H9 (cell line): ENCODE data around the gene RAC2. TPM values are rescaled to one million over a fixed set of nuclear protein-coding genes. Genes with fewer than 3 reads are reported as not detected.

Source experiments
- DNase-seq: peaks from one replicate; pipeline ENCODE4 v3.0.0-alpha.2; 2017
- H2AFZ ChIP-seq: one replicate; pipeline ENCODE4 v1.6.1; 2013; ENCODE audit warnings: mild to moderate bottlenecking, low read length, control low read depth, moderate library complexity
- H2AK5ac ChIP-seq: 2 replicates; pipeline ENCODE4 v1.6.1; 2013; ENCODE audit warnings: low read length, control low read depth, mixed read lengths; ENCODE audit not compliant: insufficient read length
- H2BK120ac ChIP-seq: one replicate; pipeline ENCODE4 v1.6.1; 2013; ENCODE audit warnings: low read depth, mild to moderate bottlenecking, low read length, control low read depth, inconsistent platforms; ENCODE audit not compliant: poor library complexity, severe bottlenecking
- H2BK12ac ChIP-seq: 2 replicates; pipeline ENCODE4 v1.6.1; 2013; ENCODE audit warnings: low read length, control low read depth, mixed read lengths, low read depth; ENCODE audit not compliant: insufficient read length
- H2BK15ac ChIP-seq: 2 replicates; pipeline ENCODE4 v1.6.1; 2013; ENCODE audit warnings: low read depth, low read length, control low read depth
- H2BK20ac ChIP-seq: one replicate; pipeline ENCODE4 v1.6.1; 2013; ENCODE audit warnings: low read depth, mild to moderate bottlenecking, low read length, control low read depth, inconsistent platforms; ENCODE audit not compliant: poor library complexity, severe bottlenecking
- H2BK5ac ChIP-seq: 2 replicates; pipeline ENCODE4 v1.6.1; 2013; ENCODE audit warnings: low read length, control low read depth, mixed read lengths; ENCODE audit not compliant: insufficient read length
- H3K14ac ChIP-seq: 2 replicates; pipeline ENCODE4 v1.6.1; 2013; ENCODE audit warnings: low read length, control low read depth; ENCODE audit not compliant: insufficient read depth
- H3K18ac ChIP-seq: 2 replicates; pipeline ENCODE4 v1.6.1; 2013; ENCODE audit warnings: low read depth, mild to moderate bottlenecking, mixed read lengths, low read length, control low read depth; ENCODE audit not compliant: insufficient read length
- H3K23ac ChIP-seq: 2 replicates; pipeline ENCODE4 v1.6.1; 2013; ENCODE audit warnings: low read length, control low read depth, mixed read lengths, low read depth; ENCODE audit not compliant: insufficient read length
- H3K23me2 ChIP-seq: 2 replicates; pipeline ENCODE4 v1.6.1; 2013; ENCODE audit warnings: low read depth, mild to moderate bottlenecking, mixed read lengths, low read length, control low read depth; ENCODE audit not compliant: insufficient read length, poor library complexity, severe bottlenecking
- H3K27ac ChIP-seq: 2 replicates; pipeline ENCODE4 v1.5.1; 2013; ENCODE audit warnings: low read length, control low read depth, mixed read lengths, low read depth; ENCODE audit not compliant: insufficient read length
- H3K27me3 ChIP-seq: 2 replicates; pipeline ENCODE4 v1.6.1; 2013; ENCODE audit warnings: low read length, control low read depth, inconsistent platforms; ENCODE audit not compliant: insufficient read depth
- H3K4ac ChIP-seq: 2 replicates; pipeline ENCODE4 v1.6.1; 2013; ENCODE audit warnings: low read depth, mild to moderate bottlenecking, control low read depth, inconsistent platforms, low read length, moderate library complexity
- H3K4me1 ChIP-seq: 2 replicates; pipeline ENCODE4 v1.6.1; 2013; ENCODE audit warnings: low read length, control low read depth, inconsistent platforms; ENCODE audit not compliant: insufficient read depth
- H3K4me2 ChIP-seq: 2 replicates; pipeline ENCODE4 v1.6.1; 2013; ENCODE audit warnings: low read length, control low read depth, mixed read lengths; ENCODE audit not compliant: insufficient read length, insufficient read depth
- H3K56ac ChIP-seq: 2 replicates; pipeline ENCODE4 v1.6.1; 2013; ENCODE audit warnings: low read depth, mild to moderate bottlenecking, mixed read lengths, low read length, control low read depth; ENCODE audit not compliant: insufficient read length
- H3K79me1 ChIP-seq: 2 replicates; pipeline ENCODE4 v1.6.1; 2013; ENCODE audit warnings: low read depth, mild to moderate bottlenecking, moderate library complexity, low read length, control low read depth, inconsistent platforms; ENCODE audit not compliant: insufficient read depth, poor library complexity, severe bottlenecking
- H3K79me2 ChIP-seq: 2 replicates; pipeline ENCODE4 v1.6.1; 2013; ENCODE audit warnings: low read length, control low read depth, inconsistent platforms; ENCODE audit not compliant: insufficient read depth
- H3K9ac ChIP-seq: 2 replicates; pipeline ENCODE4 v1.6.1; 2013; ENCODE audit warnings: low read length, control low read depth, mixed read lengths; ENCODE audit not compliant: insufficient read length; ENCODE audit errors: extremely low read depth
- H3K9me3 ChIP-seq: one replicate; pipeline ENCODE4 v1.6.1; 2013; ENCODE audit warnings: low read depth, low read length, inconsistent platforms; ENCODE audit not compliant: control insufficient read depth
- H3T11ph ChIP-seq: one replicate; pipeline ENCODE4 v1.6.1; 2013; ENCODE audit warnings: mild to moderate bottlenecking, low read length, control low read depth, inconsistent platforms
- H4K20me1 ChIP-seq: one replicate; pipeline ENCODE4 v1.6.1; 2013; ENCODE audit not compliant: control insufficient read depth, insufficient read length, insufficient read depth
- H4K5ac ChIP-seq: 2 replicates; pipeline ENCODE4 v1.6.1; 2013; ENCODE audit warnings: low read depth, mild to moderate bottlenecking, mixed read lengths, low read length, control low read depth; ENCODE audit not compliant: insufficient read length
- H4K8ac ChIP-seq: replicated peaks from 2 replicates; pipeline ENCODE4 v1.6.1; 2013; ENCODE audit warnings: low read length, control low read depth, mixed read lengths, low read depth; ENCODE audit not compliant: insufficient read length
- H4K91ac ChIP-seq: 2 replicates; pipeline ENCODE4 v1.6.1; 2013; ENCODE audit warnings: low read depth, mild to moderate bottlenecking, moderate library complexity, mixed read lengths, low read length, control low read depth; ENCODE audit not compliant: insufficient read length
- H3K27ac Mint-ChIP-seq, 3 experiments: 2 replicates in 2 of 3; 3 replicates in 1 of 3; pipeline ENCODE4 v1.8.0; 2020 to 2021; ENCODE audit warnings: mixed read lengths in 3 of 3, mild to moderate bottlenecking in 1 of 3, moderate library complexity in 1 of 3
- H3K27me3 Mint-ChIP-seq: 2 replicates; pipeline ENCODE4 v1.8.0; 2021; ENCODE audit warnings: low read depth, mild to moderate bottlenecking, moderate library complexity, mixed read lengths
- H3K36me3 Mint-ChIP-seq, 3 experiments: 2 replicates in 2 of 3; 3 replicates in 1 of 3; pipeline ENCODE4 v1.8.0; 2020 to 2021; ENCODE audit warnings: low read depth in 3 of 3, mixed read lengths in 3 of 3; ENCODE audit not compliant: insufficient read depth in 1 of 3
- H3K4me1 Mint-ChIP-seq, 2 experiments: 2 replicates each; pipeline ENCODE4 v1.8.0; 2020; ENCODE audit warnings: mixed read lengths in 2 of 2
- H3K4me3 Mint-ChIP-seq, 2 experiments: 2 replicates in 1 of 2; 3 replicates in 1 of 2; pipeline ENCODE4 v1.8.0; 2020 to 2021; ENCODE audit warnings: mild to moderate bottlenecking in 2 of 2, mixed read lengths in 2 of 2, moderate library complexity in 1 of 2
- H3K9me3 Mint-ChIP-seq, 2 experiments: 2 replicates in 1 of 2; 3 replicates in 1 of 2; pipeline ENCODE4 v1.8.0; 2020; ENCODE audit warnings: mild to moderate bottlenecking in 2 of 2, mixed read lengths in 2 of 2, moderate library complexity in 1 of 2
- CTCF ChIP-seq: fragments of 200-600 bp; sonication (generic); conservative IDR thresholded peaks from 3 replicates; pipeline ENCODE4 v1.8.0; 2021; ENCODE audit warnings: antibody characterized with exemption, mild to moderate bottlenecking
- WGBS: extraction: QIAGEN DNeasy Blood & Tissue Kit; methylation state at CpG from one replicate; pipeline ENCODE4 v1.1.7; 2013; ENCODE audit warnings: missing lambda C conversion rate, low lambda C conversion rate, mixed read lengths; ENCODE audit not compliant: insufficient read length; ENCODE audit errors: extremely low coverage; 5-methylcytosine and 5-hydroxymethylcytosine counted together
- total RNA-seq: library from RNA; stranded (reverse); gene quantifications from 2 replicates; pipeline ENCODE4 v1.2.1, GENCODE V29; 2021

The RAC2 gene
- total RNA-seq, 1 experiment from 2014 or later, result 2.8 TPM

GRCh38 chr22:37180531-37181231, 63.4 kb downstream of the RAC2 start:
- Histone ChIP-seq H2BK15ac (no peak overlapping the region), H2AFZ (no peak overlapping the region), H4K20me1 (no peaks in the 10 kb centered on the region), H3K56ac (no peak overlapping the region), H3K23me2 (no peaks in the 10 kb centered on the region), H2AK5ac (no peak overlapping the region), H4K91ac (no peak overlapping the region), H3K23ac (no peak overlapping the region), H2BK12ac (no peak overlapping the region), H3K18ac (no peak overlapping the region), H3K79me2 (no peaks in the 10 kb centered on the region), H3K4me2 (no peak overlapping the region), H3K4ac (no peak overlapping the region), H3K27me3 (no peaks in the 10 kb centered on the region), H3K4me1 (no peaks in the 10 kb centered on the region), H3T11ph (no peak overlapping the region), H2BK120ac (no peak overlapping the region), H3K9me3 (no peaks in the 10 kb centered on the region), H4K5ac (no peak overlapping the region), H3K9ac (no peak overlapping the region), H3K79me1 (no peaks in the 10 kb centered on the region), H3K14ac (no peak overlapping the region; the same call in 1 of the 2 replicates), H2BK20ac (no peak overlapping the region), H4K8ac (no peak overlapping the region), H2BK5ac (no peak overlapping the region), H3K27ac (no peak overlapping the region)
- H3K27ac Mint-ChIP-seq, result peak overlapping the region; percentile 44 to 87 (median 84); a peak in 4 of 7 replicates
- no peaks in the 10 kb centered on the region; a peak in 1 of 5 replicates for H3K9me3 Mint-ChIP-seq
- peaks cover 18 to 38% of the 10 kb centered on the region in 2 experiments for H3K4me1 Mint-ChIP-seq
- DNase-seq, result no peak
- no CpG with 5 or more reads among the region's 15 CpGs for WGBS
- no peaks in the 10 kb centered on the region; a peak in 1 of 7 replicates for H3K36me3 Mint-ChIP-seq
- 0 out of 5 replicates have a peak overlapping the region, but pooled peaks of 1 of the 2 experiments have one; percentile 32 for H3K4me3 Mint-ChIP-seq
- peaks cover 18% of the 10 kb centered on the region for H3K27me3 Mint-ChIP-seq
- no peak for TF ChIP-seq CTCF
